ENCODE results near the gene LITAF. TPM values are rescaled to one million over a fixed set of nuclear protein-coding genes. Genes with fewer than 3 reads are reported as not detected.
"Not testable (repeated sequence)": the region's sequence is repeated elsewhere in the genome, so short reads cannot be mapped to it uniquely, and the experiment has no call there.

The LITAF gene
- total and polyA plus RNA-seq, 12 donors, result 17.3 to 83.2 (median 51.3) TPM

- no peak for TF ChIP-seq POLR2A (IDR thresholded peaks at IDR 0.05)
- TF ChIP-seq CTCF (IDR thresholded peaks at IDR 0.05), result no peak
Observed at GRCh38 chr16:11520442-11520841, 66.3 kb downstream of the LITAF start.

GRCh38 chr16:11517961-11518360 is 68.8 kb downstream of the LITAF start:
- intact Hi-C loops (cut with DNase I), result no loop called here

More at GRCh38 chr16:11520442-11520841, 66.3 kb downstream of the LITAF start:
- H3K4me1 ChIP-seq (replicated peaks in 1 of 2), result no peaks in the 10 kb centered on the region
- no peak for DNase-seq
- no peak overlapping the region for H3K27ac ChIP-seq
- no peaks in the 10 kb centered on the region for H3K9me3 ChIP-seq (replicated peaks in 1 of 3)
- 91 to 99% (median 96%) methylated on average over 10 of the region's 10 CpGs for WGBS, 4 donors
- intact Hi-C loops (cut with DNase I), result no loop called here
- no peaks in the 10 kb centered on the region for H3K27me3 ChIP-seq
- no peak overlapping the region for H3K4me3 ChIP-seq
- no peaks in the 10 kb centered on the region for H3K36me3 ChIP-seq (replicated peaks in 1 of 2)

DNA sequence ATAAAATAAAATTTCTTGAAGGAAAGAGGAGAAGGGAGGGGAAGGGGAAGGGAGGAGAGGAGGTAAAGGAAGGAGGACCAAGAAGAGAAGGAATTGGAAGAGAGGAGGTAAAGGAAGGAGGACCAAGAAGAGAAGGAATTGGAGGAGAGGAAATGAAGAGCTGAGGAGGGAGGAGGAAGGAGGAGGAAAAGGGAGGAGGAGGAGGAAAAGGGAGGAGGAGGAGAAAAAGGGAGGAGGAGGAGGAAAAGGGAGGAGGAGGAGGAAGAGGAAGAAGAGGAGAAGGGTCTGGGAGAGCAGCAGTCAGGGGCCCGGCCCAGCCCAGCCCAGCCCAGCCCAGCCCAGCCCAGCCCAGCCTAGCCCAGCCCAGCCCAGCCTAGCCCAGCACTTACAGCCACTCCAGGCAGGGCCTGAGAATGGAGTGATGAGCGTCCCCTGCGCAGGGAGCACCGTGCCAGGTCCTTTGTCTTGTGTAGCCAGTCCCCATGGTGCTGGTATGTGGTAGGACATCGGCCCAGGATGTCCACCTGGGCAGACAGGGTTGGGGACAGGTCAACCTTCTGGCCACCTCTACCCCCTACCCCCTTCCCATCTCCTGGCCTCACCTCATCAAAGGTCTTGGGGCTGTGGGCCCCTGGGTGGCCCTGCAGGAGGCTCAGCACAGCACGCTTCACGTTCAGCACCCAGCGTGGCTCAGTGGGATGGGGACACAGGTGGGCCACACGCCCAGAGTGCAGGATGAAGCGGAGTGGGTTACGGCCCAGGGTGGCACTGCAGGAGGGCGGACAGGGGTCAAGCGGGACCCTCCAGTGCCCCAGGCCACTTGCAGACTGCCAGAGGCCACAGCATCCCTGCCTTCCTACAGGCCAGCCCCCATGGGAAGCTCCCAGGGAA is 70.9 kb downstream of the LITAF start:
- Histone ChIP-seq H3K36me3 (replicated peaks in 1 of 2) (no peaks in the 10 kb centered on the region), H3K27ac (no peak overlapping the region), H3K4me3 (no peak overlapping the region), H3K9me3 (replicated peaks in 1 of 3) (no peaks in the 10 kb centered on the region), H3K27me3 (no peaks in the 10 kb centered on the region), H3K4me1 (replicated peaks in 1 of 2) (no peaks in the 10 kb centered on the region)
- TF ChIP-seq CTCF (IDR thresholded peaks at IDR 0.05) (no peak), POLR2A (IDR thresholded peaks at IDR 0.05) (no peak)
- intact Hi-C loops (cut with DNase I), result no loop called here
- WGBS, 4 donors, result 0 to 80% (median 73%) methylated on average over 1 to 13 of the region's 13 CpGs
- no peak for DNase-seq

More at GRCh38 chr16:11517961-11518360, 68.8 kb downstream of the LITAF start:
- TF ChIP-seq CTCF (IDR thresholded peaks at IDR 0.05), result no peak
- TF ChIP-seq POLR2A (IDR thresholded peaks at IDR 0.05), result no peak
- WGBS, 4 donors, result 81 to 88% (median 86%) methylated on average over 4 to 5 of the region's 5 CpGs
- no peaks in the 10 kb centered on the region for H3K27me3 ChIP-seq
- no peaks in the 10 kb centered on the region for H3K4me1 ChIP-seq (replicated peaks in 1 of 2)
- H3K27ac ChIP-seq, result no peak overlapping the region
- no peak overlapping the region for H3K4me3 ChIP-seq
- H3K36me3 ChIP-seq (replicated peaks in 1 of 2), result no peaks in the 10 kb centered on the region
- no peak for DNase-seq
- no peaks in the 10 kb centered on the region for H3K9me3 ChIP-seq (replicated peaks in 1 of 3)

DNA sequence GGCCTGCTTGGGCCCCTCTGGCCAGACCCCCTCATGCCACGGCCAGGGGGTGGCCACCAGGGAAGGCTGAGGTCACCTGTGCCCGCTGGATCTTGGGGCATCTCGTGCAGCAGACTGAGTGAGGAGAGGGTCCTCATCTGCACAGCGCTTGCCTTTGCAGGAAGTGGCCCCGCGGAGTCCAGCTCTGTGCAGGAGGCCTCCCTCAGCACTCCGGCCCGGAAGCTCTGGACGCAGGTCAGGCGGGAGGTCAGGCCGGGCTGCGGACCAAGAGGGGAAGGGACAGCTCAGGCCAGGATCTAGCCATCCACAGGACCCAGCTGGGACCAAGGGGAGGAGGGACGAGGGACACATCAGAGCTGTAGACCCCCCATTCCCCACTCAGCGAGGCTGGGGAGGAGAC is 72.4 kb downstream of the LITAF start:
- Histone ChIP-seq H3K27ac (no peak overlapping the region), H3K27me3 (no peaks in the 10 kb centered on the region), H3K36me3 (replicated peaks in 1 of 2) (no peaks in the 10 kb centered on the region), H3K4me1 (replicated peaks in 1 of 2) (no peaks in the 10 kb centered on the region), H3K4me3 (no peak overlapping the region), H3K9me3 (replicated peaks in 1 of 3) (no peaks in the 10 kb centered on the region)
- no peak for DNase-seq
- 84 to 90% (median 89%) methylated on average over 10 to 14 of the region's 14 CpGs for WGBS, 4 donors
- TF ChIP-seq CTCF (IDR thresholded peaks at IDR 0.05), result no peak
- no peak for TF ChIP-seq POLR2A (IDR thresholded peaks at IDR 0.05)
- intact Hi-C loops (cut with DNase I), result no loop called here

- intact Hi-C loops (cut with DNase I); H3K9me3 ChIP-seq (replicated peaks in 1 of 3); H3K36me3 ChIP-seq (replicated peaks in 1 of 2); H3K4me1 ChIP-seq (replicated peaks in 1 of 2); H3K27ac ChIP-seq; H3K27me3 ChIP-seq; H3K4me3 ChIP-seq; DNase-seq: not testable (repeated sequence)
- WGBS, 4 donors, result 92 to 94% (median 92%) methylated on average over 13 of the region's 13 CpGs
Observed at GRCh38 chr16:11513366-11513765, 73.4 kb downstream of the LITAF start.

All from adrenal gland (tissue), 12 donors.